ENCODE data around the gene PPP2R5C.
"Not testable (repeated sequence)": the region's sequence is repeated elsewhere in the genome, so short reads cannot be mapped to it uniquely, and the experiment has no call there.

PPP2R5C gene

DNA sequence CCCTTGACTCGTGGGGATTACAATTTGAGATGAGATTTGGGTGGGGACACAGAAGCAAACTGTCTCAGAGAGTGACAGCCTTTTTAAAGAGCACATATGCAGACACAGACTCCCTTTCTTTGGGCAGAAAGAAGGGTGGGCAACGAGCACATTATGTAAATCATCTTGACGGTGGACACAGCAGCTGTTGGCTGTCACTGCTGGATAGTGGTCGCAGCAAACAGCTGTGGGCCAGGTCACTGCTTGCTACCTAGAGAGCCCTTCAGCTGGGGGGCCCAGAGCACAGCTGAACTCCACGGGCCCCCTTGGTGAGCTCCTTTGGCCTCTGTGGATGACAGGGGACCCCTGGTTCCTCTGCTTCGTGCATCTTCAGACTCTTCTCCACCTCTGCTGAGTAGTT lies 23.1 kb downstream of the PPP2R5C start:
- DNase-seq: no peak

DNA sequence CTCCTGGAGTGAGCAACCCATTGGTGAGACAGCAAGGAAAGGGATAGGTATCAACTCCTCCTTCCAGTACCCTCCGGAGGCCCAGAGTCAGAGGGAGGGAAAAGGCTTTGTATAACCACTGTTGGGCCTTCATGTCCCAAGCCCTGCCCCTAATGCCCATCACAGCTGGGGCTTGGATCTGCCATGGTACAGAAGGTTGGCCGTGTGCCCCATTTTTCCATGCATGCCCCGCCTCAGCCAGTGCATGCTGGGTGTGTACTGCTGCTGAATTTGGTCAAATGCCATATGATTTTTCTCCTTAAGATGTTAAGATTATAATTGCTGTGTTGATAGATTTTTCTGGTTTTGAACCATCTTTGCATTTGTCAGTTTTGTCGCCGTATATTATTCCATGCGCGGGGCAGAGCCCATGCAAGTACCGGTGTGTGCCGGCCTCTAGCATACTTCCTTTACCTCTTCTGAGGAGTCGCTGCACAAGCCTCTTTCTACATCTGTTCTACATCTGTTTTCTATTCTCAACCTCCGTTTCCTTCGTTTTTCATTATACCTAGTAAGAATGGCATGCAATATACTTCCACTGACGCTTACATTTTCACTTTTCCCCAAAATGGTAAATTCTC lies 26.6 kb downstream of the PPP2R5C start:
- DNase-seq: no peak

DNA sequence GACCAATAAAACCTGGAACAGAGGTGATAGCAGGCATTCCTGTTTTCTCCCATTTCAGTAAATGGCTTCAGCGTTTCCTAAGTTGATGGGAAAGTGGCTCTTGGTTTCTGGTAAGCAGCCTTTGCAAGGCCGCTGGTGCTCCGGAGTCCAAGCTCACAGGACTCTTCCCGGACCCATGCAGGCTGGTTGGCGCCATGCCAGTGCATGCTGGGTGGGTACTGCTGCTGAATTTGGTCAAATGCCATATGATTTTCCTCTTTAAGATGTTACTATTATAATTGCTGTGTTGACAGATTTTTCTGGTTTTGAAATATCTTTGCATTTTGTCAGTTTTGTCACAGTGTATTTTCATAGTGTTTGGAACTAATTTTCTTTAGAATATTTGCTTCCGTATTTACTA lies 27.7 kb downstream of the PPP2R5C start:
- no peak for DNase-seq

DNA sequence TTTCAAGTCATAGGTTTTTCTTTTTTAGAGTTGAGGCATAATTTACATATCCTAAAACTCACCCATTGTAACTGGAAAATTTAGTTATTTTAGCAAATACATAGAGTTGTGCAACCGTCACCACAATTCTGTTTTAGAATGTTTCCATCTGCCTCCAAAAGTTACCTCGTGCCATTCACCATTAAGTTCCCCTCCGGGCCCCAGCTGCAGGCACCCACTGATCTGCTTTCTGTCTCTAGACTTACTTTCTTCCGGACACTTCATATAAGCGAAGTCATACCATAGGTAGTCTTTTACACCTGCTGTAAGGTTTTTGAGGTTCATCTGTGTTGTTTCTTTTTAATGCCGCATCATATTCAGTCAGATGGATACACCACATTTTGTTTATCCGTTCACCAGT lies 28.7 kb downstream of the PPP2R5C start:
- DNase-seq: no peak

DNA sequence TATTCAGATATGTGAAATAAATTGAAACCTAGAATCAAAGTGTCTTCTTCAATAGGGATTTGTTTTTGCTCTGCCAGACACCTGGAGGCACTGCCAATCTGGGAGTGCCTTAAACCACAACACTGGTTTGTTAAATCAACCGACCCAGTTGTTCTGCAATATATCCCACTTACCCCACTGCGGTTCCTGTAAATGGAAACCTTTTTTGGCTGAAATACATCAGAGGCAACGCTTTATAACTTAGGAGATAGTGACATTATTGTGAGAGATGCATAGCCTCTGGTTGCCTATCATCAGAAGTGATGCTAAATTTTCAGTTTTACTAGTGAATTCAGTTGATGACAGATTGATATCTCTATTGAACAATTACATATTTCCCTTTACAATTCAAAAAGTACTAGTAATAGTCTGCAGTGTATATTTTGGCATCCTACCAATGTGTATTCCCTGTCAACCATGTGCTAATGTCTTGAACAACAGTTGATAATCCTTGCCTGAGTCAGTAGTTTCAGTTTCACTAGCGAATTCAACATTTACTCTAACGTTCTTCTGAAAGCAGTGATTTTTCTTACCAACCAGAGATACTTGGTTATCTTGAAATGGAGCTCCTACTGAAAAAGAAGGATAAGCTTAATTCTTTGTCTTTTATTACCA lies 30.5 kb downstream of the PPP2R5C start:
- DNase-seq: no peak

DNA sequence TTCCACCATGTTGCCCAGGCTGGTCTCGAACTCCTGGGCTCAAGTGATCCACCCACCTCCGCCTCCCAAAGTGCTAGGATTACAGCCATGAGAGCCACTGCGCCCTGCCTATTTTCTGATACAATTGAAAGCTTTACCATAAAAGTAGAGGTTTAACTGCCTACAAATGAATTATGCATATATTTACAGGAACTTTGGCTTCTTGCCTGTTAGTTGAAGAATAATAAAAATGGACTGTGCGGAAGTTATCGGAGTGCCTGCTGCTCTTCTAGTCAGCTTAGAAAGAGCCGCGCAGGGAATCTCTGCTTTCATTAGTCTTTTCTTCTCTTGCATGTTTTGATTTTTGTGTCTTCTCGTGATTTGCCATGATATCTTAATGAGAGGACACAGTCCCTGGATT lies 34.5 kb downstream of the PPP2R5C start:
- no peak for DNase-seq

DNA sequence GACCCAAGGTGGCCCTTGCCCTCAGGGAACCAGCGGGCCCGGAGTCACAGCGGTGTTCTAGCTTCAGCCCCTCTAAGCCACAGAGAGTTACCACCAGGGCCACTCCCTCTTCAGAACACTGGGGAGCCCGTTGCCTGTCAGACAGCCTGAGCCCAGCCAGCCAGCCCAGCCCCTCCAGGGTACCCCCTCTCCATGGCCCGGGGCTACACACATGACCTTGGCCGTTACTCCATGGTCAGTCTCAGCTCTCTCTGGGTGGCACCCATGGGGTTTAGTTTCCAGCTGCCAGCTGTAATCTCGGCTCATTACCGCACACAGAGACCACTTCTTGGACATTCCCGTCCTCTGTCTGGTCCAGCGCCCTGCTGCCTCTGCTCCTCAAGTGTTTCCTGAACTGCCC lies 35.0 kb downstream of the PPP2R5C start:
- DNase-seq: no peak

DNA sequence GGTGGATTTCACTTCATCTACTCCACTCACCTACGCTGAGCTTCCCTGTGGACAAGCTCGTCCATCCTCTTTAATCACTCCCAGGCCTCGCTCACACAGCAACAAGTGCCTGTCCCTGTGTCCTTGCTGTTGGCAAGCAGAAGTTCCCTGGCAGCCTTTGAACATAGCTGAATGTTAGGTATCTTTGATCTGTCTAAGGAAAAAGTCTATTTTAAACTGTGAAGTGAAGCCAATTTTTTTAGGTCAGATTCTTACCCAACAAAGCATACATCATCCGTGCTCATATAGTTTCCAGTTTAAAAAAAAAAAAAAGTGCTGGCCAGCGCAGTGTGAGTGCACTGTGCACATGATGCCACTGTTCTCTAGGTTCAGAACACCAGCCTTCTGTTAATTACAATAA lies 36.3 kb downstream of the PPP2R5C start:
- DNase-seq: no peak

DNA sequence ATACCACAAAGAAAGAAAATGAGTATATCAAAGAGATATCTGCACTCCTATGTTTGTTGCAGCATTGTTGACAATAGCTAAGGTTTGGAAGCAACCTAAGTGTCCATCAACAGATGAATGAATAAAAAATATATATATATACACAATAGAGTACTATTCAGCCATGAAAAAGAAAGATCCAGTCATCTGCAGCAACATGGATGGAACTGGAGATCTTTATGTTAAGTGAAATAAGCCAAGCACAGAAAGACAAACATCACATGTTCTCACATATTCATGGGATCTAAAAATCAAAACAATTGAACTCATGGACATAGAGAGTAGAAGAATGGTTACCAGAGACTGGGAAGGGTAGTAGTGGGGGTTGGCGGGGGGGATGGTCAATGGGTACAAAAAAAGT lies 42.9 kb downstream of the PPP2R5C start:
- DNase-seq: not testable (repeated sequence)

DNA sequence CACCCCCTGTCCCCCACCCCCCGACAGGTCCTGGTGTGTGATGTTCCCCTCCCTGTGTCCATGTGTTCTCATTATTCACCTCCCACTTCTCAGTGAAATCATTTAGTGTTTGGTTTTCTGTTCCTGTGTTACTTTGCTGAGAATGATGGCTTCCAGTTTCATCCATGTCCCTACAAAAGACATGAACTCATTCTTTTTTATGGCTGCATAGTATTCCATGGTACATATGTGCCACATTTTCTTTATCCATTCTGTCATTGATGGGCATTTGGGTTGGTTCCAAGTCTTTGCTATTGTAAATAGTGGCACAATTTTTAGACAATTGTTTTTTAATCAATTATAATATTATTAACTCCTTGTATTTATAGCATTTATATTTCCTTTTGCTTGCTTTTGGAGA lies 44.7 kb downstream of the PPP2R5C start:
- DNase-seq: not testable (repeated sequence)

DNA sequence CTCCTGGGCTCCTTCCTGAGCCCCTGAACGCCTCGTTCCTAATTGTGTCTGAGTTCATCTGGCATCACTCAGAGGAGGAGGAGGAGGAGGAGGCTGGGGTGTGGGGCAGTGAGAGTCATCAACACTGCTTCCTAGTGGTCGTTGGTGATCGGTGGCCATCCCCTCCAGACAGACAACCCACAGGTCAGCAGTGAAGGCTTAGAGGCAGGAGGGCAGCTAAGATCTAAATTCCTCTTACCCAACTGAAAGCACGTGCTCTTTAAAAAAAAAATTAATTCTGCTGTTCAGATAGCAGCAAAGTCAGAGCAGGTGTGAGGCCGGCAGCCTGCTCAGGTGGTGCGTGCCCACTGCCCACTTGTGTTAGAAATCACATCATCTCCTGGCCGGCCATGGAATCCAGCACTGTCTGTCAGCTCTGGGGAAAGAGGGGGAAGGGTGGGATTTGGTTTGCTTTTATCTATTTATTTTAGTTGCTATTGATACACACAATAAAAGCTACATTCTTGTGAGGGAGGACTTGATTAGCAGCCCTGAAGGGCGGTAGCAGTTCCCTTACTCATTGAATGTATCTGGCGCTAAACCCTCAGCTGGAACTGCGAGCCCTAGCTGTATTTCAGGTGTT lies 46.6 kb downstream of the PPP2R5C start:
- no peak for DNase-seq

DNA sequence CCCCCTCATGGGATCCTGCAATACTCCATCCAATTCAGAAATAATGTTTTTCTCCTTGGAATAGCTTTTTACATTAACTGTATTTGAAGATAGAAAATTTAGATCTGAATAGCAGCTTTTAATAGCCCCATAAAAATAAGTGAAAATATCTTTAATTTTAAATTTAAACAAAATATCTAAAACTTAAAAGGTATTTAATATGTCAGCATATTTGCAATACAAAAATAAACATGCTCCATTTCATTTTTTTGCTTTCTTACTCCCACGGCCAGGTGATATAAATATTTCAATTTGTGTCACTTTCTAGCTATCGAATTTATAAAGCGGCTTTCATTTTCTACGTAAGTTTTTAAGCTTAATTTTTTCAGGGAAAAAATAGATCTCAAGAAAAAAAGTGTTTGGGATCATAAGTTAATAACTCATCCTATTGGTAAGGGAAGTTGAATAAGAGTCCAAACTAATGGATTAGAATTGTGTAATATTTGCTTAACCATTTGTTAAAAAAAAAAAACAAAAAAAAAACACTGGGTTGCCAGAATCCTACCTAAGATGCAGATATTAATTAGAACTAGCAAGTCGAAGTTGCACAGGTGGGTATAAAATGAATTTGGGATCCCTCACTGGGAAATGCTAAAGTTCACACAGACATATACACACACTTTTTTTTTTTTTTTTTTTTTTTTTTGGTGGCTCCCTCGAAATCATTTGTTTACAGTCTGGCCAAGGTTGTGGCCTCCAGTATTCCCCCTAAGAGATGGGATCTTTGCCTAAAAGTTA lies 47.6 kb downstream of the PPP2R5C start:
- DNase-seq: no peak

DNA sequence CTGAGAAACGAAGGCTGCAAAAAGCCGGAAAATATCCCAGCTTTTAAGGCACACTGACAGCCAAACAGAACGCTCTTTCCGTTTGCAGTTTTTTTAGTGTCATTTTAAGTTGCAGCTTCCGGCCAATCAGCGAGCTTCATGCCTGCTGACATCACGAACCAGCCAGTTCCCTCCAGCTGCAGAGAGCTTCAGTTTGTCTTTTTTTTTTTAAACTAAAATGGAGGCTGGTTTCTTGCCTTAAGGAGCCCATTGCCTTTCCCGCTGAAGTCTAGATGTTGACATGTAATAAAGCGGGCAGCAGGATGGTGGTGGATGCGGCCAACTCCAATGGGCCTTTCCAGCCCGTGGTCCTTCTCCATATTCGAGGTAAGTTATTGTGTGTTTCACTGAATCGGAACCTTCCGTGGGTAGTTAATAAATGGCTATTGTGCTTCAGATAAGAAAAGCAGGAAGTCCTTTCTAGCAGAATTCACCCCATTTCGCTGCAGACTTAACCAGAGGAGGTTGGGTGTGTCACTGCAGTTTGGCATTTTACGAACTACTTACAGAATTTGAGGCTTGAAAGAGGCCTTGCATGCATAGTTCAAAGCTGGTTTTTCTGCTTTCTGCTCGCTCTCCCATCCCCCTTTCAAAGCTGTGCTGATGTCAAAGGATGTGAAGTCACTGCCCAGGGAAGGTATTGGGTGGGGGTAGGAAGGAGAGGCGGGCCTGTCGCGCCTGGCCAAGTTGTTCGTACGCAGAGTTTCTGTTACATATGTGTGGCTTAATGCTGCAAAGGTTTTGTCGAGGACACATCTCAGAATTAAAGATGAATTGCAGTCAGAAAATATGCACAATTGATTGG lies 48.4 kb downstream of the PPP2R5C start:
- DNase-seq: peak; percentile 80

DNA sequence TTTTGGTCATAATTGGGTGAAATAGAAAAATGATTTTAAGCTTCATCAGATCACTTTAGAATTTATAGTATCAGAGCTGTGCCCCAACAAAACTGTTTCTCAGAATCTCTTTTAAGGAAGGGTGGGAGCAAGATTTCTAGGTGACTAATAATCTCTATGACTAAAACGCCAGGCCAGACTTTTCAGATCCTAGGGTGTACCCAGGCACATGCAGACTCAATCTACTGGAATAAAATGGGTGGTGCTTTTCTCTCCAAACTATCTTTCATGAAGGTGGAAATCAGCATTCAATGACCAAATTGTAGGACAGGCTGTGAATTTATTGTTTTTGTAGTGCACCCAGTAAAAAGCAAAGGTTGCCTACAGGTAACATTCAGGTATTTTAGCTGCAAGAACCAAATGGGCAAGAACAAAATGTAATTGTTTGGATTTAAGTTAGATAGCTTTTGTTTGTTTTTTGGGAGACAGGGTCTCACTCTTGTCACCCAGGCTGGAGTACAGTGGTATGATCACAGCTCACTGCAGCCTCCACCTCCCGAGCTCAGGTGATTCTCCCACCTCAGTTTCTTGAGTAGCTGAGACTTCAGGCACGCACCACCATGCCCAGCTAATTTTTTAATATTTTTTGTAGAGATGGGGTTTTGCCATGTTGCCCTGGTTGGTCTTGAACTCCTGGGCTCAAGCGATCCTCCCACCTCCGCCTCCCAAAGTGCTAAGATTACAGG lies 49.5 kb downstream of the PPP2R5C start:
- no peak for DNase-seq

DNA sequence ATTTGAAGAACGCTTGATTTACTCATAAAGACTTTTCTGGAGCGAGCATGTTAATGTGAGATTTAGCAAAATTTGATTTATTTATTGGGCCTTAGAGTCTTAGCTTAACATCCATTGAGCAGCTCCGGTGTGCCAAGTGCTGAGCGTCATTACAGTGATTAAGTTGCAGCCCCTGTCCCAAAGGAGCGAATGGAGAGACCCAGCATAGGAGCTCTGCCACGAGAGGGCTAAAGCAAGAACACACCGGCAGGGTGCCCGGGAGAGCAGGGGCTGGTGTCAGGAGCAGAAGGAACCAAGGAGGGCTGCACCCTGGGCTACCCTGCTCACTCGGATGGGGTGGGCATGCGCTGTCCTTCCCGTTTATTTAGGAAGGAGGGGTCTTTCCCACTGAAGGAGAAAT lies 50.6 kb downstream of the PPP2R5C start:
- DNase-seq: no peak

DNA sequence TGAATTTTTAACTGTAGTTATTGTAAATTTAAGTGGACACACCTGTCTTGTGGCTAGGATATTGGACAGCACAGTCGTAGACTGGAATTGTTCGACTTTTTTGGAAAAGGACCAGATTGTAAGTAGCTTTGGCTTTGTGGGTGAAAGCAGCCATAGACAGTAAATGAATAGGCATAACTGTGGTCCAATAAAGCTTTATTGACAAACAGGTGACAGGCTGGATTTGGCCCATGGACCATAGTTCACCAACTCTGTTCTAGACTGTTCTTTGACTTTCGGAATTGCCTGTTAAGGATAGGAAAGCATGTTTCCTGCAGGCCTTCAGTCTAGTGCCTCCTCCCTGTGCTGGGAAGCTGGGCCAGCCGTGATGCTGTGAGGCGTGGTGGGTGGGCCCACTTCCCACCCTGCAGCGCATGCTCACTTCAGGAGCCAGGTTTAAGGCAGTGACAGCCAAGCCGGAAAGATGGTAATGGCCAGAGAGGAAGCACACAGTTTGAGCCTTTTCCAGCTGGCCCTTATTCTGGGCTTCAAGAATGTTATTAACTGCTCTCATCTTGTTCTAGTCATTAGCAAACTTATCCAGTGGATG lies 51.8 kb downstream of the PPP2R5C start:
- DNase-seq: no peak

DNA sequence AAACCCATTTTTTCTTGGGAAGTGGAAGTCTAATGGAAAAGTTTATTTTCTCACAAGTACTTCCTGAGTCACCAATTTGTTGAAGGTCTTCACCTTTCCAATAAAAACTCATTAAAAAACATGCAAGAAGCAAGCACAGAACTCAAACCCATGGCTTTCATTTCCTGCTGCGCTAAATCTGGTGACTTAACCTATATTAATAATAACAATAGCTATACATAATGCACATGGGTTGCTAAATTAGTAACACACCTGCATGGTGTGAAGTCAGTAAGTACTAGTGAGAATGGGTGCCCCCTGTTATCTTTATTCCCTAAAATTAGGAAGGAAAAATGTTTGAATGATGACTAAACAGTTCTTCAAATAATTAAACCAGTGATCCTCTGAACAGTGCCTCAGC lies 52.3 kb downstream of the PPP2R5C start:
- no peak for DNase-seq

DNA sequence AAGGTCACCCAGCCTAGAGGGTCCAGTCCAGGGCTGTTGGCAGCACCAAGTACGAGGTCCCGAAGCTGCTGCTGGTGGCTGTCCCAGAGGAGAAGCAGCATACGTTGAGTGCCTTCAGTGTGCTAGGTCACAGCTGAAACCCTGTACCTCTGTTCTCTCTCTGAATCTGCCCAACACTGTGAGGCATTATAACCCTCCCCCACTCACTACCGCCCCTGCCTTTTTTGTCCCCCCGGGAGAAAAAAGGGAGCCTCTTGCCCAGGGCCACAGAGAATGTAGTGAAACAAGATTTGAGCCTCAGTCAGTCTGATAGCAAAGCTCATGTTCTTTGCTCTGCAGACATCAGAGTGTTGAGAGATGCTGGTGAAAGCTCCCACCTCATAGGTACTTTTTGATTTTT lies 53.4 kb downstream of the PPP2R5C start:
- DNase-seq: peak; percentile 46

DNA sequence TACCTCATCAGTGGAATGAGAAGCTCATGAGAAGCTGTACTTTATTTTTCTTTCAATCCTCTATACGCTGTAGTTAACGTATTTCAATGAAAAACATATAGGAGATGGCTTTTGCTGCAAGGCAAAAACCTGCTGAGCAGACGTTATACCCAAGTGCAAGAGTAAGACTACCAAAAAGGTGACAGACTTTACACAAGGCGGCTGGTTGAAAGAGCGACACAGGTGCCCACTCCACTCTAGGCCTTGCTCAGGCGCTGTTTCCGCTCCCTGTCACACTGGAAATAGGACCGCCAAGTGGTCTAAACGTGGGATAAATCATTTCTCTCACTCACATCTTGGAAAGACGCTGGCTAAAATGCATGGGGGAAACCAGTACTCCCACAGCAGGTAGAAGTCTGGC lies 54.5 kb downstream of the PPP2R5C start:
- DNase-seq: no peak

DNA sequence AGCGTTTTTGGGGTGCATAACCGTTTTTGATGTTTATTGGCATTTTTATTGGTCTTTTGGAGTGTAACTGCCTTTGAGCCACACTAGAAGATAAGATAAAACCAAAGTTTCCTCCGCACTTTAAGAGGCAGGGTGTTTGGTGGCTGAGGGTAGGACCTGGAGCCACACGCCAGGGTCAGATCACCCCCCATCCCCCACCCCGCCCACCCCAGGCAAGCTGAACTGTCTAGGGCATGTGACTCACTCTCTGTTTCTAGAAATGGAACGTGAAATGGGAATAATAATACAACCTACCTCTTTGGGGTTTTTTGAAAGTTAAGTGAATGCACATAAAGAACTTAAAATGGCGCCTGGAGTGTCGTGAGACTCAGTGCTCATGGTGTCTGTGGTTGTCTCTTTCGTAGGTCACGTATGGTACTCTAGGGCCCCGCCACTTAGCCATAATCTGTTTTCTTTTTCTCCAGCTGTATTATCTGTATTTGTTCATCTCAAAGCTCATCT lies 56.0 kb downstream of the PPP2R5C start:
- peak; percentile 57 for DNase-seq

DNA sequence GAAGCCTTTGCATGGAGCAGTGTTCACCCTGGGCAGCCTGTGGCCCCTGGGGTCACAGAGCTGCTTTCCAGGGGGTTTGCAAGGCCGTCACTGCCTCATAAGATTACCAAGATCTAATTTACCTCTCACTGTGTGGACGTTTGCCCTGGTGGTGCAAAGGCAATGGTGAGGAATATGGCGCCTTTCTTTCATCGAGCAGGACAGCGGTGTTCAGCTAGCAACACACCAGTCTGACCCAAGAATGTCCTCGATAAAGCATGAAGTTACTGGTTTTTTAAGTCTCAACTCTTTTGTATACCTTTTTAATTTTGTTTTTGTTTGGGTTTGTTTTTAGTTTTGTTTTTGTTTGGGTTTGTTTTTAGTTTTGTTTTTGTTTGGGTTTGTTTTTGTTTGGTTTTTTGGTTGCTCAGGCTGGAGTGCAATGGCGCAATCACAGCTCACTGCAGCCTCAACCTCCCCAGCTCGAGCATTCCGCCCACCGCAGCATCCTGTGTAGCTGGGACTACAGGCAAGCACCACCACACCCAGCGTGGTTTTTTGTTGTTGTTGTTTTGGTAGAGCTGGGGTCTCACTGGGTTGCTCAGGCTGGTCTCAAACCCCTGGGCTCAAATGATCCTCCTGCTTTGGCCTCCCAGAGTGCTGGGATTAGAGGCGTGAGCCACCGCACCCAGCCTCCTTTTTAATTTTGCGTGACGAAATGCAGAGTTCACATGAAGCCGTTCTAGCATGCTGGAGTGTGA lies 57.9 kb downstream of the PPP2R5C start:
- DNase-seq: peak; percentile 77

Measured in stimulated activated CD8-positive, alpha-beta memory T cell treated with anti-CD3 and anti-CD28 coated beads, Interleukin-4, amount 100 ng/mL, for 48 hours (primary cell).